GM18873 (cell line): Measurements from ENCODE around the gene HDAC7.

Experiments
- ATAC-seq: cut with Tn5 transposase; IDR thresholded peaks from one replicate; pipeline ENCODE4 v1.9.1; 2021; ENCODE audit warnings: mild to moderate bottlenecking, moderate library complexity, moderate number of reproducible peaks; ENCODE audit not compliant: unreplicated experiment, low FRiP score

HDAC7 gene

DNA sequence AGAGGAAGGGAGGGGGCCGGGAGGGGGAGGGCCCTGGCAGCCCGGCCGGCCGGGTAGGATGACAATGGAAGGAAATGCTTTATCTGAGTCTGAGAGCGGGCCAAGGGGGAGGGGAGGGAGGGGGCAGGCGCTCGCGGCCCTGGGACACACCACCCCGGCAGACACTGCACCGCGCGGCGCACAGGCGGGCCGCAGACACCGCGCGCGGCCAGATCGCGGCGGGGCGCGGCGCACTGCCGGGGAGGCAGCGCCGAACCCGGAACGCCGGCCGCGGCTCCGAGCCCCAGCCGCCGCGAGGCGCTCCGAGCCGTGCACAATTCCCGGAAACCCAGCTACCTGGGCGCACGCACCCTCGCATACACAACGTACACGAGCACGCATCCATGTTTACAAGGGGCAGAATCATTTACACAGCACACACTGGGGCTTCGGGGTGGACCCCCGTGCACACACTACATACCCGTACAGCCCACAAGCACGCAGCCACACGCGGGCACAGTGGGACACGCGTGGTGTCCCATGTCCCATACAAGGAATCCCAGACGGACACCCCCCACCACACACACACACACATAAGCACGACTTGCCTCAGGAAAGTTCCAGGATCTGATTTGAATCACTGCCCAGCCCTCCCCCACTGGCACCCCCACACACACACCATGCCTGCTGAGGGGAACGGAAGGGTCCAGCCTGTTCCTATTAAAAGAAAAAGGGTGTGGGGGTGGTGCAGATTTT lies at the start of gene HDAC7:
HDAC7 (minus strand) TSS at position 8 of the 735 bp plus-strand sequence. CDS start 118 bp downstream, outside the sequence.
- ATAC-seq, result no peak

DNA sequence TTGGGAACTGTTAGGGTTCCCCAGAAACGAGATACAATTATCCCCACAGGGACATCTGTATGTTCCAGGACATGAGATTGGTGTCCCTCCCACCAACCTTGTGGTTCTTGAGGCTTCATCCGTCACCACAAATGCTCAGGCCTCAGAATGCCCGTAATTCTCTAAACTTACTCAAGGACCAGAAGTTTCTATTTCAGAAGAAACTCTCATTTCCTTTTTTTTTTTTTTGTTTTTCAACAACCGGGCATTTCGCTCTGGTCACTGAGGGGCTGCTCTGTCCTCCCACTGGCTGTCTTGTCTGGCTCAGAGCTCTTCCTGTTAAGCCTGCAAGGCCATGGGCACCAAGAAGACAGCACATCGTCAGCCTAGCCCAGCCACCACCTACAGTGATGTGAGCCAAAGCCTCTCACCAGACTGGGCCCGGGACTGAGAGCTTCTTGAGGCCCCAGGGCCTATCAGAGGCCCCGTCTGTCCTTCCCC lies 48.9 kb upstream of the HDAC7 start:
- peak; percentile 53 for ATAC-seq

DNA sequence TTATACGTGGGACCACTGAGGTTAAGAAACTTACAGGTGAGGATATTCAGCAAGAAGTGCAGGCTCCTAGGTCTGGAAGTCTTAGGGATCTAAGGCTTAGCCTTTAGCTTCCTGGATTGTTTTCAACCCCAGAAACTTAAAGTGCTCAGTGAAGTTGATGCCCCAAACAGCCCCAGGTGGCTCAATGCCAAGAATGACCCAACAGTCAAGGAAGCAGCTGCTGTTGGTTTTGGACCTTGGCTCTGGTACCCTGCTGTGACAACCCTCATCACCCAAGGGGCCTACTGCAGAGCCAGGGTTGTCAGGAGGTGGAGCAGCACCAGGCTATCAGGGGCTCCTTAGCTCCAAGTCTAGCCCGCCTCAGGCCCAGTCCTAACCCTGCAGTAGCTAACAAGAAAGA lies 48.3 kb upstream of the HDAC7 start:
- no peak for ATAC-seq

DNA sequence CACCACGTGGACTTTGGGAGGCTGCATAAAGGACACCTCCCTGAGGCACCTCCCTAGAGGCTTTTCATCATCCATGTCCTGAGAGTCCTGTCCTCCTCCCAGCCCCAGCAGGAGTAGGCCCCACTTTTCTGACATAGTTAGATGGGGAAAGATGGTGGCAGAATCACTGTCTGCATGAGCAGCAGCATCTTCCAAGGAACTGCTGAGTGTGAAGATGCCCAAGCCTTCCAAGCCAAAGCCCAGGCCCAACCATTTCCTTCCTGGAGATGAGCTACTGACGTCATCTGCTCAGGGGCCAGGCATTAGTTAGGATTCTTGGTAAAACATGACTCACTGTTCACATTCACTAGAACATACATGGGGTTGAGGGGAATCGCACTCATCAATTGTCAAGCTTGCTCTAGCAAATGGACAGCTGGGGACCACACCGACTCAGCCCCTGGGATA lies 47.8 kb upstream of the HDAC7 start:
- no peak for ATAC-seq

DNA sequence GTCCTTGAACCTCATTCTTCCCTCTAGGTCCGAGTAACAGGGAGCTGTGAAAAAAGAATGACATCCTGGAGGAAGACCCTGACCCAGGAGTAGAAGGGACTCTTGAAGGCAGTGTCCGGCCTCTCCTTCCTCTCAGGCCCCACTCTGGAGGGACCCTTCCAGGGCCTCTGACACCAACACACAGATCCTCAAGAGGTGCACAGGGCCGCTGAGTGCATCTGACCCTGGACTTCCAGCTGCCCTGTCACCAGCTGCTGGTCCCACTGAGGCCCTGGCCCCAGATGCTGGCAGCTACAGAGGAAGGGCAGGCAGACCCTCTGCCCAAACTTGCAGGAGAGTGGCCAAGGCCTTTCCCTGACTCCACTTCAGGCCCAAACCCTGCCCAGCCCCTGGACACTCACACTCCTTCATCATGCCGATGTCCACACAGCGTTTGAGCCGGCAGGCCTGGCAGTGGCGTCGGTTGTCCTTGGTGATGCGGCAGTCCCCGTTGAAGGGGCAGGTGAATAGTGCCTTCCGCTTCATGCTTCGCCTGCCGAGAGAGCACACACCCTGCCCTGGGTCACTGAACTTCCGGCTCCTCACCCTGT lies 45.0 kb upstream of the HDAC7 start:
- no peak for ATAC-seq

DNA sequence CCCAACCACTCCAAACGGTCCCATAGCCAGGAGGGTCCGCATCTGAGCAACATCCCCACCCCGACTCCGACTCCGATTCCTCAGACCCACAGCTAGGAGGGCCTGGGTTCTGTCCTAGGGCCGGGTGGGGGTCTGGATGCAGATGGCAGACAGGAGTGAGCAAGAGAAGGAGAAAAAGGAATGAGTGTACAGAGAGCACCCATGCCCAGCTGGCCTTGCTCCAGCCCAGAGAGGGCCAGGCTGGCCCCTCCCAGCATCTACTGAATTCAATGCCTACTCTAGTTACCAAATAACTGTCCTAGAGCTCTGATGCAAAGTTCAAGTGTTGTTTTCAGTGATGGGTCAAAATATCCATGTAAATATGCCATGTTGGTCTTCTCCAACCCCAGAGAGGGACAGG lies 44.3 kb upstream of the HDAC7 start:
- no peak for ATAC-seq

DNA sequence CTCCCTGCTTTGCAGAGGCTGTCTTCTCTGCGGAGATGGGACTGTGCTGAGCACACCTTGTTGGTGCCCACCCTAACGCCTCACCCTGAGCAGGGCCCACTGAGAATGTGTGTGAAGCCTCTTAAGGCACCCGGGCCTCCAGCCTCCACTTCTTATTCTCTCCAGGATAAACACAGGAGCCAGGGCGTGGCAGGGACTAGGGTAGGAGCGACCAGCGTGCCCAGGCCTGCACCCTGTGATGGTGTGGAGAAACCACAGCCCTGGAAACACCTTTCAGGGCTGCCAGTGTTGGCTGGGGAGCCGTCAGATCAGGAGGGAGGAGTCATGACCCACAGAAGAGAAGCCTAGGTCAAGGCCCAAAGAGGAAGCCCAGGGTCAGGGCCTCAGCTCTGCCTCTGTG lies 43.8 kb upstream of the HDAC7 start:
- ATAC-seq, result no peak

DNA sequence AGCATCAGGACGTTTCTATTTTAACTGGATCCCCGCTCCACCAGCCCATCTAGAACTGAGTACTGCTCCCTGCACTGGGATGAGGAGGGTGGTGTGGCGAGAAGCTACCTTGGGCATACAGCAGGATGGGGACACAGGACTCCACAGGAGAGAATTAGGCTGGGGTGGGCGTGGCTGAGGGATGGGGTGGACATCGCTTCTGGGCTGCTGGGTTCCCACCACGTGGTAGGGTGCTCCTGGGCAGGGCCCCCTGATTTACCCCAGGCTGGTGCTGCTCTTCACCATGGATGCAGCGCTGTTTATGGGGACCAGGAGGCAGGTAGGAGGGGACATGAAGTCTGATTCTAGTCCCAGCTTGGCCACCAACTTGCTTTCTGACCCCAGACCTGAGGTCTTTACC lies 43.2 kb upstream of the HDAC7 start:
- ATAC-seq, result no peak

DNA sequence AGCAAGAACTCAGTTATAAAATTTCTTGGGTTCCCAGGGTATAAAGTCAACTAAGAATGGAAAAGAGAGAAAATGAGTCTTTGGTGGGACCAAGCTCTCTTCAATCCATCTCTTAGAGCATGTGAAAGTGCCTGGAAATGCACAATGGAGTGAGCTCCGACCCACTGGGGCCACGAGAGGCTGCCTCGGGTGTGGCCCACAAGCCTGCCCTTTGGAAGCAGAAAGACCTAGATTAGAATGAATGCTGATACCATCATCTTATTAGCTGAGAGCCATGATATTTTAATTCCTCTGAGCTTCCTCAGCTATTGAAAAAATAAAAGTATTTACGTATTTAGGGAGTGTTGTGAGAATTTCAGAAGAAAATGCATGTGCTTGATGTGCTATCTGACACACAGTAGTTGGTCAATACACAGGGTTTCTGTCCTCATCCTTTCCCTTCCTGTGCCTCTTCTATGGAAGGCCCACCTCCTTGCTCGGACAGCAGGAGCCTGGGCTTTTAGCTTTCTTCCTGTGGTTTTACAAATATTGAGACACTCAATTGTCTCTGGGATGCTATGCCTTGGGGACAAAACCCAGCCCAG lies 42.6 kb upstream of the HDAC7 start:
- no peak for ATAC-seq

DNA sequence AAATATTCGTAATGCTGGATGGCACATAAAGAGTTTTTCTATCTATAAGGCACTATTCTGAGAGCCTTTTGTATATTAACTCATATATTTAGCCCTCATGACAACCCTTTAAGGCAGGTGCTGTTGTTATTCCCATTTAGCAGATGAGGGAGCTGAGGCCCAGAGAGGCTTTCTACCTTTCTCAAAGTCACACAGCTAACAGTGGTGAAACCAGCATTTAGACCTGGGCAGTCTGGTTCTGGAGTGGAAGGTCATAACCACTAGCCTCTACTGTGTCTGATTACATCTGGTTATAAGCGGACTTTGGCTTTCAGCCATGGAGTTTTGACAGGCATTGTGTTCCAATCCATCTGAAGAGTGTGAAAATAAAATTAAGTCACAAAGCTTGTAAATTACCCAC lies 41.2 kb upstream of the HDAC7 start:
- ATAC-seq, result no peak

DNA sequence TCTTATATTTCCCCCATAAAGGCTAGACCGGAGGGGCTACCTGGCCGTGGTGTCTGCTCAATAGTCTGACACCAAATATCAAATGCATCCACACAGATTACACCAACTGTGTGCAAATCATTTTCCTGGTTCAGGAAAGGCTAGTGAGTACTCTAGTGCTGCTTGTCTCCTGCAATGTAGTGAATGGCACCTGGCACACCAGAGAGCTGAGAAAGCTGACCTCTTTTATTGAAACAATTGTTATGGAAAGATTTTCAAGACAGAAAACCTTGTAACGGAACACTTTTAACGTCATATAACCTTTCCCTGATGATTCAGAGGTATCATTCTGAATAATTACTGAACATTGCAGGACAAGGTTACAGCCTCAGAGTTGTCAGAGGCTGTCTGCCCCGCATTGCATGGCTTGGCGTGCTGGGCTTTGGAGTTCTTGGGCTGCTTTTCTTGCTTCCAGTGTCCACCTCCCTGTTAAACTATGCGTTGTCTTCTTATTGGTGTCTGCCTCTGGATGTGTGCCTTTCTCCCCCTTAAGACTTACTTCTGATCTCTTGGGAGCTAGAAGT lies 40.7 kb upstream of the HDAC7 start:
- no peak for ATAC-seq

DNA sequence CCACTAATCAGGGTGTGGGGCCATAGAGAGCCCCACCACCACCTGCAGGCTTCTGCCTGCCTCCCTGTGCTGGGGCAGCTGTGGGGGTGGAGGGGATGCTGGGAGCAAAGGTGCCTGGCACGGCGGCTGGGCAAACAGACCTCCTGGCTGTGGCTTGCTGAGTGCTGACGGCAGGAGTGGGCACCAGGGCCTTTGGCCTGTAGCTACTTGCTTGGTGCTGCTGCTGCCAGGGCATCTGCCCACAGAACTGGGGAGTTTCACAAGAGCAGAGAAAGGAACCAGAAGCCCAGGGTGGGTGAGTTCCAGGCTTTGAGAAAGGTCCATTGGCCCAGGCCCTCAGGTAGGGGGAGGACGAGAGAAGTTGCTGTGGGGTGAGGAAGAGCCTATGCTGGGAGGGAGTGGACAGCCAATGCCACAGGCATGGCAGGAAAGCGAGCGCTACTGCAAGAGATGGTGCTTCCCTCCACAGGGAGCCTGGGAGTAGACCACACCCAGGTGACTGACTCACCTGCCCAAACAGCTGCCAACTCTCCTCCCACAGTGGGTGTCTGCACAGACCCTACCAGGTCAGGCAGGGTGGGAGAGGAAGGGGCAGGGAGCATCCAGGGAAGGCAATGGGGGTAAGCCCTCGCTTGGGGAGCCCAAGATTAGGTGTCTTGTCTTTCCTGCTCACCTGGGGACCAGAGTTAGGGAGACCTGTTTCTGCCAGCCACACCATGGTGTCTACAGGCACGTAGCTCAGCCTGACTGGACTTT lies 39.0 kb upstream of the HDAC7 start:
- no peak for ATAC-seq

DNA sequence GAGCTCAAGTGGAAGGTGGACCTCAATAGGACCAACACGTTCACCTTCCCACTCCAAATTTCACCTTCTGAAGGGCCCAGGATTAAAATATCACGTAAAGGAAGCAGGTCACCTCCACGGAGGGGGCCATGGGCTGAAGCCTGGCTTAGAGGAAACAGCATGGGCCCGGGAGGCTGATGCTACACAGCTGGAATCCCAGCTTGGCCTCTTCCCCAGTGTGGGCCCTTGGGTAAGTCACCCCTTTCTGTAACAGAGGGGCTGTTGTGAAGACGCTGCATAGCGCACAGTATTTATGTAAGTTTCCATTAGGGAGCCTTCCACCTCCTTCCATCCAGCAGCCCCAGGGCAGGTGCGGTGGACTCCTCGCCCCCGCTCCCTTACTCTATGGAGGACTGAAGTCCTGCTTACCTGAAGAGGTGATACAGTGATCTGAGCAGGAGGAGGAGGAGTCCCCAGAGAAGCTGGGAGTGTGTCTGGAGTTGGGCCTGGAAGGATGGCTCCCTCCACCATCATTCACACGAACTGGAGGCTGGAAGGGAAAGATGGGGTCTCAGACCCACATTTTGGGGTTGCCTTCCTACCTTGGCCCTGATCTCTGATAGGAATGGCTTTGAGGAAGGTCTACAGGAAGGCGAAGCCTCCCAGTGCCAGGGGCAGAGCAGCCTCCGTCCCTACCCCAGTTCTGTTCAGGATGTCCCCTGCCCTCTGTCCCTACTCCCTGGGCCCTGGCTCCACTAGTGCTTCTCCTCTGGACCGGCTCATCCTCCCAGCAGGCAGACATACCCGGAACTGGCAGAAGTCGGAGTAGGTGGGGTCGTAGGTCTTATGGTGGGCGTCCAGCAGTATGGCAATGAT lies 37.2 kb upstream of the HDAC7 start:
- ATAC-seq, result no peak

DNA sequence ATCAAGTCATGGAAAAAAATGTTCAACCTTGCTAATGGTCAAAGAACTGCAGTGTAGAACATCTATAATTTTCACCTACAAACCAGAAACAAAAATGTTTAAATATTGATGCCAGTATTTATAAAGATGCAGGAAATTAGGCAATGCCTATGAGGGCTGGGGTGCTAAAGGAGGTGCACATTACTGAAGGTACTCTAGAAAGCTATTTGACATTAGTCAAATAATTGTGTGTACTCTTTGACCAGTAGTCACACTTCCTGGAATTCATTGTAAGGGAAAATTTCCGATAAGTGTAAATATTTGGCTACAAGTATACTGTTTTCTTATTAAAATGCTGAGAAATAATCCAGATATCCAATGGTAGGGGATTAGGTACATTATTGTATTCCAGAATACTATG lies 36.4 kb upstream of the HDAC7 start:
- no peak for ATAC-seq

DNA sequence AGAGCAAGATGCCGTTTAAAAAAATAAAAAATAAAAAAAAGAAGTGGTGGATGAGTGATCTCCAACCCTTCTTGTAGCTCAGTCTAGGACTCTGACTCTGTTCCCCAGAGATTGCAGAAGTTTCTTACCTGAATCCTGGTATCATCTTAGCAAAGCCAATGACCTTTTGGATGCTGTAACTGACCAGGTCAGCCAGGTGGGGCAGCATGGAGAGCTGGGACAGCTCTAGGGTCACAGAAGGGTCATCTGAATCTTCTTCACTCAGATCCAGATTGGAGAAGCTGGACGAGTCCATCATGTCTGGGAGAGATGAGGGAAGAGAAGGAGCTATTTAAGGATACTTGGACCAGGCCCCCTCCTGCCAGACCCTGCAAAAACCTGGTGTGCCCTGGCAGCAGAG lies 35.8 kb upstream of the HDAC7 start:
- ATAC-seq, result no peak

DNA sequence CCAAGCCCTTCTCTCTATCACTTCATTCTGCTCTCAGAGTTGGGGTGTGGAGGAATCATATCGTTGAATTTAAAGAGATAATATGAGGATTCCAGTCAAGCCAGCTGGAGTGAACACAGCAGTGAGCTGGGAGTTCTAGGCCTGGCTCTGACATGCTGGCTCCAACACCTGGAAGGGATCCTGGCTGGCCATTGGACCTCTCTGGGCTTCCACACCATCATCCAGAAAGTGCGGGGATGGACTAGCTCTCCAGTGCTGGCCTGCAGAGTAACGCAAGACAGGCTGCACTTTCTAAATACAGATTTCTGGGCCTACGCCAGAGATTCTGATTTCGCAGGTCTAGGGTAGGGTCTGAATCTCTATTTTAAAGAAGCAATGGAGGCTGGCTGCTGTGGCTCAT lies 34.8 kb upstream of the HDAC7 start:
- ATAC-seq, result no peak

DNA sequence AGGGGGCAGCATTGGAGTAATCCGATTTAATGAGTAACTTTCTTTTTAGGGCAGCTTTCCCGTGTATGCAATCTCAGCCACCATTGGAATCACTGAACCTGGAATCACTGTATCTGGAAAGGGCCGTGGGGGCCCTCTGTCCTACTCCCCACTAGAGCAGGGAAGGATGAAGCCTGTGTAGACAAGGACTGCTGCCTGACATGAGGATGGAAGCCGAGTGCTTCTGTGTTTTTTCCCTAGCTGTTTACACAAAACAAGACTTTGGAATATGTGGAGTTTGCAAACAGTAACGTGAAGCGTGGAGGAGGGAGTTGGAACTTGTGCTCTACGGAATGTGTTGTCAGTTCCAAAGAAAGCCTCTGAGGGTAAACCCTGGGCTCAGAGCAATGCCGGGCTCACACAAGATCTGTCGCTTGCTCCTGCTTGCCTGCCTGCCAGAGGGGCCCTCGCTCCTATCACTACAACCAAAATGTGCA lies 32.4 kb upstream of the HDAC7 start:
- ATAC-seq, result no peak

DNA sequence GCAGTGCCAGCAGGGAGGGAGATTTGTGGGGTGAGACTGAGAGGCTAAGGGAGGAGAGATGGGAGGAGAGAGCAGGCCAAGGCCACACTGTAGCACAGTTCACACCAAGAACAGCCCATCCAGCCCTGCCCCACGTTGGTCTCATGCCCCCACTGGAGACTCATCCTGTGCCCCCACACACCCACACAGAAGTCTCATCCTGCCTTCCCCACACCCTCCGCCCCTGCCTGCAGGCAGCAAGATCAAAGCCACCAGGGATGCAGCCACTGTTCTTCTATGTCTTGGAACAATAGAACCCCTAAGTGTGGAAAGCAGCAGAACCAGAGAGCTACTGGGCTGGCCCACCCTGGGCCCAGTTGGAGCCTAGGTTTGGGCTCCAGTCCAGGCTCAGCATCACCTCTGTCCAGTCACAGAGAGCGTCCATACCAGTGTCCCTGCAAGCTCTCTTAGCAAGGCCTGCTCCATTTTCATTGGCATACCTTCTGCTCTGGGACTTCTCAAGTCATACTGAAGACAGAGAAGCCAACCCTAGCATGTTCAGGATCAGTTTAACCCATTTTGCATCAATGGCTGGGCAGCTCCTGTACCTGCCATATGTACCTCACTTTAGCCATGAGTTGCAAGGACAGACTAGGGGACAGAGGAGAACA lies 31.7 kb upstream of the HDAC7 start:
- ATAC-seq, result no peak
